AG10803 (cell line): ENCODE results near the gene ALG14.

Source experiments
- DNase-seq: peaks from one replicate; pipeline ENCODE4 v3.0.0; 2010; ENCODE audit warnings: low read depth
- H3K4me3 ChIP-seq: 2 replicates; pipeline ENCODE4 v1.5.1; 2011; ENCODE audit warnings: mild to moderate bottlenecking, low read length, control low read depth
- CTCF ChIP-seq: conservative IDR thresholded peaks from 2 replicates; pipeline ENCODE4 v1.5.1; 2011; ENCODE audit warnings: mild to moderate bottlenecking, low read length, control low read depth, inconsistent platforms

ALG14 gene

GRCh38 chr1:94927405-94928175 lies 145.2 kb downstream of the ALG14 start:
- peak; percentile 59 for DNase-seq
- no peak for TF ChIP-seq CTCF
- H3K4me3 ChIP-seq = peak overlapping the region; percentile 63

- DNase-seq = peak; percentile 93
- no peak for TF ChIP-seq CTCF
- peak within 1 kb of the TSS; percentile 89 for H3K4me3 ChIP-seq
These were observed 145.8 kb downstream of the ALG14 start, which contains the start of gene CNN3 for GRCh38 chr1:94926915-94927404. TSS of gene CNN3 (minus strand) at chr1:94927110. CDS start at chr1:94926894, 216 bp downstream.

GRCh38 chr1:94926126-94926914 lies 146.4 kb downstream of the ALG14 start:
- TF ChIP-seq CTCF = peak; percentile 47
- peak overlapping the region; percentile 89 for H3K4me3 ChIP-seq
- DNase-seq = peak; percentile 56

- H3K4me3 ChIP-seq = peak overlapping the region; percentile 89
- TF ChIP-seq CTCF = peak; percentile 40
- DNase-seq = peak; percentile 94
These were observed 147.1 kb downstream of the ALG14 start for GRCh38 chr1:94925561-94926125.

- TF ChIP-seq CTCF = no peak
- DNase-seq = no peak
- H3K4me3 ChIP-seq = peak overlapping the region; percentile 89
These were observed 147.7 kb downstream of the ALG14 start for GRCh38 chr1:94925004-94925403.
